ENCODE results near the gene SUGP2.

Gene SUGP2

GRCh38 chr19:18951721-18952281 is 81.5 kb downstream of the SUGP2 start:
- no peak for DNase-seq (ENCODE audit: low read depth)

GRCh38 chr19:18949858-18950257 is 83.5 kb downstream of the SUGP2 start:
- DNase-seq (ENCODE audit: low read depth): no peak

- DNase-seq (ENCODE audit: low read depth): no peak
These were observed 84.4 kb downstream of the SUGP2 start for GRCh38 chr19:18948976-18949356.

GRCh38 chr19:18948075-18948975 is 85.0 kb downstream of the SUGP2 start:
- no peak for DNase-seq (ENCODE audit: low read depth)

GRCh38 chr19:18946918-18947317 is 86.4 kb downstream of the SUGP2 start:
- no peak for DNase-seq (ENCODE audit: low read depth)

- DNase-seq (ENCODE audit: low read depth): no peak
These were observed 87.0 kb downstream of the SUGP2 start for GRCh38 chr19:18946335-18946734.

- no peak for DNase-seq (ENCODE audit: low read depth)
These were observed 88.0 kb downstream of the SUGP2 start for GRCh38 chr19:18945297-18945696.

- DNase-seq (ENCODE audit: low read depth): no peak
These were observed 89.9 kb downstream of the SUGP2 start for GRCh38 chr19:18943465-18943864.

GRCh38 chr19:18942692-18943091 is 90.6 kb downstream of the SUGP2 start:
- no peak for DNase-seq (ENCODE audit: low read depth)

- no peak for DNase-seq (ENCODE audit: low read depth)
These were observed 91.5 kb downstream of the SUGP2 start for GRCh38 chr19:18941628-18942354.

Data from stimulated activated CD8-positive, alpha-beta memory T cell treated with anti-CD3 and anti-CD28 coated beads, Interleukin-4, amount 100 ng/mL, for 24 hours (primary cell).